ENCODE results near the gene TRIM65. TPM values are rescaled to one million over a fixed set of nuclear protein-coding genes. Genes with fewer than 3 reads are reported as not detected.

The TRIM65 gene
- total and polyA plus RNA-seq, 2 of the 13 experiments (the other 11 are each of a cell fraction or from before 2014, with no cell fraction given): 10.3 to 22.4 TPM

DNA sequence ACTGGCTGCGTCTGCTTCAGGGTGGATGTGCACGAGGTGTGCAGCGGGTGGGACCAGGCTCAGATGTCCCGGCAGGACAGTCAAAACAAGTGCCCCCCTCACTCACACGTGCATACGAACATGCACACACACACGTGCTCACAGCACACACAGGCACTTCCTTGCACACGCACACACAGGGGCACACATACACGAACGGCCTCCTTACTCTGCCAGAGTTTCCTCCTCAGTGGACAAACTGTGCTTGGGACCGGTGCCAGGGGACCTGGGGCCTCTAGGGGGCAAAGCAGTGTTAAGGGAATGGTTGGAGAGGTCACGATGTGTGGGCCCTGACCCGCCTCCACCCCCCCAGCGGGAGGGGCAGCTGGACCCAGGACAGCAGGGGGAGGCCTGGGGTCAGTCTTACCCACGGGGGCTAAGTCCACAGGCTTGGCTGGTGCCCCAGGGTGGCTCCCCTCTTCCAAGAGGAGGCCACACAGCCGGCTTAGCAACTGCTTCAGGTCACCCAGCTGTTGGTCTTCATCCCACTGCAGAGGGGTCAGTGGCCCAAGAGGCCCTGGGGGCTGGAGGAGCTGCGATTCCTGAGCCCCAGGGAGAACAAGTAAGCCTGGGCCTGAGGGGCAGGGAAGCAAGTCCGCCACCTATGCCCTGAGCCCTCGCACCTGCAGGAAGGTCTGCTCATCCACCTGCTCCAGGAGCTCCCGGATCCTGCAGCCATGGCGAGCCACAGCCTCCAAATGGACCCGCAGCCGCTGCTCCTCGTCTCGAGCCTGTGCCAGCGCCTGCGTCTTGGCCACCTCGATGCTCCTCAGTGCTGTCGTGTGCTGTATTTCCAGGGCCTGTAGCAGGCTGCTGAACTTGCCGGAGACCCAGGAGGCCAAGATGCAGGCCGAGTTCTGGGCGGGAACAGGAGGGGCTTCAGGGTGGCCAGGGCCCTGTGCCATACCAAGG lies 4.9 kb downstream of the TRIM65 start (continued):
- TF ChIP-seq ZBTB7B (CRISPR knock-in tag; IDR thresholded peaks at IDR 0.05) (peak; percentile 93), ZFYVE20 (CRISPR knock-in tag; IDR thresholded peaks at IDR 0.05; ENCODE audit: borderline replicate concordance, low read depth) (no peak; the same call in 1 of the 2 replicates), ZNF761 (CRISPR knock-in tag; conservative IDR thresholded peaks at IDR 0.05) (peak; percentile 50; the same call in 1 of the 2 replicates), NPAS2 (CRISPR knock-in tag; IDR thresholded peaks at IDR 0.05; ENCODE audit: borderline replicate concordance) (no peak), FOXA3 (CRISPR knock-in tag; IDR thresholded peaks at IDR 0.05) (no peak), HIVEP1 (CRISPR knock-in tag; IDR thresholded peaks at IDR 0.05) (no peak; the same call in none of the 2 replicates), ZSCAN25 (CRISPR knock-in tag; IDR thresholded peaks at IDR 0.05) (peak; percentile 88), FOXA1 (IDR thresholded peaks at IDR 0.05) (no peak), FOXA1 (CRISPR knock-in tag; IDR thresholded peaks at IDR 0.05) (no peak), ZBTB26 (CRISPR knock-in tag; IDR thresholded peaks at IDR 0.05; ENCODE audit: borderline replicate concordance) (no peak), TIGD3 (CRISPR knock-in tag; IDR thresholded peaks at IDR 0.05; ENCODE audit: borderline replicate concordance) (peak; percentile 49; the same call in 1 of the 2 replicates), ZNF33A (CRISPR knock-in tag; IDR thresholded peaks at IDR 0.05; ENCODE audit: borderline replicate concordance) (no peak)
- TF ChIP-seq, protein P1, sequence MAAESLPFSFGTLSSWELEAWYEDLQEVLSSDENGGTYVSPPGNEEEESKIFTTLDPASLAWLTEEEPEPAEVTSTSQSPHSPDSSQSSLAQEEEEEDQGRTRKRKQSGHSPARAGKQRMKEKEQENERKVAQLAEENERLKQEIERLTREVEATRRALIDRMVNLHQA (CRISPR knock-in tag; IDR thresholded peaks at IDR 0.05): no peak
- TF ChIP-seq, protein P2, sequence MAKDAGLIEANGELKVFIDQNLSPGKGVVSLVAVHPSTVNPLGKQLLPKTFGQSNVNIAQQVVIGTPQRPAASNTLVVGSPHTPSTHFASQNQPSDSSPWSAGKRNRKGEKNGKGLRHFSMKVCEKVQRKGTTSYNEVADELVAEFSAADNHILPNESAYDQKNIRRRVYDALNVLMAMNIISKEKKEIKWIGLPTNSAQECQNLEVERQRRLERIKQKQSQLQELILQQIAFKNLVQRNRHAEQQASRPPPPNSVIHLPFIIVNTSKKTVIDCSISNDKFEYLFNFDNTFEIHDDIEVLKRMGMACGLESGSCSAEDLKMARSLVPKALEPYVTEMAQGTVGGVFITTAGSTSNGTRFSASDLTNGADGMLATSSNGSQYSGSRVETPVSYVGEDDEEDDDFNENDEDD (CRISPR knock-in tag; IDR thresholded peaks at IDR 0.05; ENCODE audit: borderline replicate concordance): 0 out of 2 replicates have a peak, but pooled peaks have one; percentile 21
- TF ChIP-seq, protein P3, sequence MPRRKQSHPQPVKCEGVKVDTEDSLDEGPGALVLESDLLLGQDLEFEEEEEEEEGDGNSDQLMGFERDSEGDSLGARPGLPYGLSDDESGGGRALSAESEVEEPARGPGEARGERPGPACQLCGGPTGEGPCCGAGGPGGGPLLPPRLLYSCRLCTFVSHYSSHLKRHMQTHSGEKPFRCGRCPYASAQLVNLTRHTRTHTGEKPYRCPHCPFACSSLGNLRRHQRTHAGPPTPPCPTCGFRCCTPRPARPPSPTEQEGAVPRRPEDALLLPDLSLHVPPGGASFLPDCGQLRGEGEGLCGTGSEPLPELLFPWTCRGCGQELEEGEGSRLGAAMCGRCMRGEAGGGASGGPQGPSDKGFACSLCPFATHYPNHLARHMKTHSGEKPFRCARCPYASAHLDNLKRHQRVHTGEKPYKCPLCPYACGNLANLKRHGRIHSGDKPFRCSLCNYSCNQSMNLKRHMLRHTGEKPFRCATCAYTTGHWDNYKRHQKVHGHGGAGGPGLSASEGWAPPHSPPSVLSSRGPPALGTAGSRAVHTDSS (CRISPR knock-in tag; conservative IDR thresholded peaks at IDR 0.05): no peak
- TF ChIP-seq, protein P4, sequence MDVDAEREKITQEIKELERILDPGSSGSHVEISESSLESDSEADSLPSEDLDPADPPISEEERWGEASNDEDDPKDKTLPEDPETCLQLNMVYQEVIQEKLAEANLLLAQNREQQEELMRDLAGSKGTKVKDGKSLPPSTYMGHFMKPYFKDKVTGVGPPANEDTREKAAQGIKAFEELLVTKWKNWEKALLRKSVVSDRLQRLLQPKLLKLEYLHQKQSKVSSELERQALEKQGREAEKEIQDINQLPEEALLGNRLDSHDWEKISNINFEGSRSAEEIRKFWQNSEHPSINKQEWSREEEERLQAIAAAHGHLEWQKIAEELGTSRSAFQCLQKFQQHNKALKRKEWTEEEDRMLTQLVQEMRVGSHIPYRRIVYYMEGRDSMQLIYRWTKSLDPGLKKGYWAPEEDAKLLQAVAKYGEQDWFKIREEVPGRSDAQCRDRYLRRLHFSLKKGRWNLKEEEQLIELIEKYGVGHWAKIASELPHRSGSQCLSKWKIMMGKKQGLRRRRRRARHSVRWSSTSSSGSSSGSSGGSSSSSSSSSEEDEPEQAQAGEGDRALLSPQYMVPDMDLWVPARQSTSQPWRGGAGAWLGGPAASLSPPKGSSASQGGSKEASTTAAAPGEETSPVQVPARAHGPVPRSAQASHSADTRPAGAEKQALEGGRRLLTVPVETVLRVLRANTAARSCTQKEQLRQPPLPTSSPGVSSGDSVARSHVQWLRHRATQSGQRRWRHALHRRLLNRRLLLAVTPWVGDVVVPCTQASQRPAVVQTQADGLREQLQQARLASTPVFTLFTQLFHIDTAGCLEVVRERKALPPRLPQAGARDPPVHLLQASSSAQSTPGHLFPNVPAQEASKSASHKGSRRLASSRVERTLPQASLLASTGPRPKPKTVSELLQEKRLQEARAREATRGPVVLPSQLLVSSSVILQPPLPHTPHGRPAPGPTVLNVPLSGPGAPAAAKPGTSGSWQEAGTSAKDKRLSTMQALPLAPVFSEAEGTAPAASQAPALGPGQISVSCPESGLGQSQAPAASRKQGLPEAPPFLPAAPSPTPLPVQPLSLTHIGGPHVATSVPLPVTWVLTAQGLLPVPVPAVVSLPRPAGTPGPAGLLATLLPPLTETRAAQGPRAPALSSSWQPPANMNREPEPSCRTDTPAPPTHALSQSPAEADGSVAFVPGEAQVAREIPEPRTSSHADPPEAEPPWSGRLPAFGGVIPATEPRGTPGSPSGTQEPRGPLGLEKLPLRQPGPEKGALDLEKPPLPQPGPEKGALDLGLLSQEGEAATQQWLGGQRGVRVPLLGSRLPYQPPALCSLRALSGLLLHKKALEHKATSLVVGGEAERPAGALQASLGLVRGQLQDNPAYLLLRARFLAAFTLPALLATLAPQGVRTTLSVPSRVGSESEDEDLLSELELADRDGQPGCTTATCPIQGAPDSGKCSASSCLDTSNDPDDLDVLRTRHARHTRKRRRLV (CRISPR knock-in tag; IDR thresholded peaks at IDR 0.05): no peak

All from HepG2 (cell line).